ENCODE results near the gene HEXIM2. TPM values are rescaled to one million over a fixed set of nuclear protein-coding genes. Genes with fewer than 3 reads are reported as not detected.

HEXIM2 gene
- total and polyA plus RNA-seq, 2 of the 4 experiments (the other 2 are of a cell fraction) = 4.5 to 6.1 TPM

DNA sequence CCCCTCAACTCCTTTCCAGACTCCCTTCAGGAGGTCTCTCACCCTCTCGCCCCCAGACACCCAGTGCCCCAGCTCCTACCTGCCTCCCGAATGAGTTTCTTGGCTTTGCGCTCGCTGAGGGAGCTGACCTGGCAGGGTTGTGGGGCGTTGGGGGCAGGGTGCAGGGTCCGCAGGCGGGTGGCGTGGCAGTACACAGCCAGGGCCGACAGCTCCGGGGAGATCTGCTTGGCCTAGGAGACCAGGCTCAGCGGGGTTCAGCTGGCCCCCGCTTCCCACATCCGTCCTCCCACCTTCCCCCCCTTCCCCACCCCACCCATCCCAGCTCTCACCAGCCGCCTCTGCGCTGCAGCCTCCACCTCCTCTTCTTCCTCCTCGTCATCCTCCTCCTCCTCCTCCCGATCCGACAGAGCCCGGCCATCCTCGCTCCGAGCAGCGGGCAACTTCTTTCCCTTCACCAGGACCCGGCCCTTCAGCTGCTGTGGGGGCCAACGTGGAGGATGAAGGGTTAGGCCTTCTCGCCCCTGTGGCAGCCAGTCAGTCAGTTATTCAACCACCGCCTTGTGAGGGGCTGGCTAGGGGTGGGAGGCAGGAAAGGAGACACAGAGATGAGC is 46.6 kb upstream of the HEXIM2 start:
- Histone ChIP-seq H2AK9ac (replicated peaks; ENCODE audit: low read depth, low read length, poor library complexity) (no peak overlapping the region), H3K18ac (ENCODE audit: low read depth, low read length) (no peak overlapping the region), H3K4me3 (ENCODE audit: insufficient read depth, low read depth, low read length) (no peak overlapping the region), H3K36me3 (ENCODE audit: control insufficient read depth, insufficient read depth, low read length) (peaks cover 49% of the 10 kb centered on the region), H4K8ac (ENCODE audit: low read depth in 2 of 2, low read length in 2 of 2) (no peak overlapping the region), H3K79me1 (ENCODE audit: low read depth in 1 of 2, low read length in 2 of 2) (no peaks in the 10 kb centered on the region; a peak in 1 of 4 replicates), H2BK20ac (ENCODE audit: low read depth, low read length) (no peak overlapping the region), H3K9me3 (ENCODE audit: control insufficient read depth, insufficient read depth, low read length) (no peaks in the 10 kb centered on the region), H3K4ac (ENCODE audit: low read depth, low read length) (no peak overlapping the region), H4K5ac (ENCODE audit: low read depth, low read length) (no peak overlapping the region), H3K14ac (replicated peaks; ENCODE audit: low read depth, low read length) (no peak overlapping the region), H3K27ac (ENCODE audit: insufficient read depth, low read length) (no peak overlapping the region), H3K4me1 (ENCODE audit: control insufficient read depth, insufficient read depth, low read length) (peaks cover 5% of the 10 kb centered on the region; the same call in 1 of the 2 replicates), H3K4me2 (ENCODE audit: low read depth, low read length) (no peak overlapping the region), H2AFZ (replicated peaks; ENCODE audit: low read length, poor library complexity) (no peak overlapping the region), H3K9me1 (ENCODE audit: insufficient read depth, low read length) (no peaks in the 10 kb centered on the region), H4K20me1 (ENCODE audit: insufficient read depth, low read length) (no peaks in the 10 kb centered on the region), H2BK120ac (ENCODE audit: low read depth, low read length) (no peak overlapping the region), H3K23ac (ENCODE audit: low read depth, low read length) (no peak overlapping the region), H4K91ac (ENCODE audit: insufficient read depth, low read depth, low read length) (no peak overlapping the region), H3K56ac (ENCODE audit: extremely low read depth, insufficient read depth, low read length) (no peak overlapping the region), H3K9ac (ENCODE audit: low read depth, low read length) (no peak overlapping the region), H3K27me3 (ENCODE audit: control insufficient read depth, insufficient read depth, low read length) (no peaks in the 10 kb centered on the region), H2BK15ac (ENCODE audit: low read depth, low read length) (no peak overlapping the region), H2BK5ac (ENCODE audit: low read depth, low read length, poor library complexity, severe bottlenecking) (no peak overlapping the region), H2AK5ac (ENCODE audit: low read depth, low read length) (no peak overlapping the region)
- dilution Hi-C loops (cut with HindIII; ENCODE audit: low sequenced_read_pairs, unreplicated experiment) (no loop called here), intact Hi-C loops (cut with micrococcal nuclease) (no loop called here), in situ Hi-C loops (cut with MboI; ENCODE audit: low sequenced_read_pairs) (no loop called here)
- WGBS, 2 experiments (ENCODE audit: extremely low coverage in 2 of 2, insufficient read length in 1 of 2) = 81% methylated on average over 7 of the region's 26 CpGs; no CpG with 5 or more reads in 1 of the 2 experiments
- DNase-seq (no peak), ATAC-seq (ENCODE audit: low read depth) (no peak)
- TF ChIP-seq MAFK (IDR thresholded peaks at IDR 0.05; ENCODE audit: low read depth, low read length) (no peak), MAZ (IDR thresholded peaks at IDR 0.05; ENCODE audit: borderline replicate concordance, low read depth, low read length) (no peak), RFX5 (IDR thresholded peaks at IDR 0.05; ENCODE audit: low read depth, low read length) (no peak), POLR2A (IDR thresholded peaks at IDR 0.05; ENCODE audit: low read depth, low read length) (no peak), MXI1 (IDR thresholded peaks at IDR 0.05; ENCODE audit: borderline replicate concordance, low read depth, low read length) (no peak), USF2 (IDR thresholded peaks at IDR 0.05; ENCODE audit: low read depth, low read length) (no peak), RAD21 (IDR thresholded peaks at IDR 0.05; ENCODE audit: low read length) (no peak), FOS (IDR thresholded peaks at IDR 0.05; ENCODE audit: low read depth, low read length) (no peak), CHD1 (IDR thresholded peaks at IDR 0.05; ENCODE audit: low read depth, low read length) (no peak), BHLHE40 (IDR thresholded peaks at IDR 0.05; ENCODE audit: low read depth, low read length) (no peak), RCOR1 (IDR thresholded peaks at IDR 0.05; ENCODE audit: insufficient replicate concordance, low read length) (no peak), CEBPB (IDR thresholded peaks at IDR 0.05; ENCODE audit: low read depth, low read length) (no peak), NFE2L2 (IDR thresholded peaks at IDR 0.05; ENCODE audit: low read depth, low read length) (no peak), SMC3 (IDR thresholded peaks at IDR 0.05; ENCODE audit: low read depth, low read length) (no peak)
- TF ChIP-seq, protein P1, sequence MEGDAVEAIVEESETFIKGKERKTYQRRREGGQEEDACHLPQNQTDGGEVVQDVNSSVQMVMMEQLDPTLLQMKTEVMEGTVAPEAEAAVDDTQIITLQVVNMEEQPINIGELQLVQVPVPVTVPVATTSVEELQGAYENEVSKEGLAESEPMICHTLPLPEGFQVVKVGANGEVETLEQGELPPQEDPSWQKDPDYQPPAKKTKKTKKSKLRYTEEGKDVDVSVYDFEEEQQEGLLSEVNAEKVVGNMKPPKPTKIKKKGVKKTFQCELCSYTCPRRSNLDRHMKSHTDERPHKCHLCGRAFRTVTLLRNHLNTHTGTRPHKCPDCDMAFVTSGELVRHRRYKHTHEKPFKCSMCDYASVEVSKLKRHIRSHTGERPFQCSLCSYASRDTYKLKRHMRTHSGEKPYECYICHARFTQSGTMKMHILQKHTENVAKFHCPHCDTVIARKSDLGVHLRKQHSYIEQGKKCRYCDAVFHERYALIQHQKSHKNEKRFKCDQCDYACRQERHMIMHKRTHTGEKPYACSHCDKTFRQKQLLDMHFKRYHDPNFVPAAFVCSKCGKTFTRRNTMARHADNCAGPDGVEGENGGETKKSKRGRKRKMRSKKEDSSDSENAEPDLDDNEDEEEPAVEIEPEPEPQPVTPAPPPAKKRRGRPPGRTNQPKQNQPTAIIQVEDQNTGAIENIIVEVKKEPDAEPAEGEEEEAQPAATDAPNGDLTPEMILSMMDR (conservative IDR thresholded peaks at IDR 0.05; ENCODE audit: low read depth, low read length) = no peak
- BruUV-seq (replicated peaks) = no TSS peak
- POLR2A ChIA-PET (ENCODE audit: unreplicated experiment) = no interaction called here
- CTCF ChIA-PET = no interaction called here

Measured in IMR-90 (cell line).